HG03175 (cell line): ENCODE results near the gene PNLDC1.
"Not testable (repeated sequence)": the region's sequence is repeated elsewhere in the genome, so short reads cannot be mapped to it uniquely, and the experiment has no call there.

Experiments used
- ATAC-seq: cut with Tn5 transposase; IDR thresholded peaks from one replicate; pipeline ENCODE4 v1.9.1; 2021; ENCODE audit warnings: mild to moderate bottlenecking, moderate library complexity; ENCODE audit not compliant: unreplicated experiment

The PNLDC1 gene

GRCh38 chr6:159778131-159778530, 21.9 kb upstream of the PNLDC1 start:
- no peak for ATAC-seq

DNA sequence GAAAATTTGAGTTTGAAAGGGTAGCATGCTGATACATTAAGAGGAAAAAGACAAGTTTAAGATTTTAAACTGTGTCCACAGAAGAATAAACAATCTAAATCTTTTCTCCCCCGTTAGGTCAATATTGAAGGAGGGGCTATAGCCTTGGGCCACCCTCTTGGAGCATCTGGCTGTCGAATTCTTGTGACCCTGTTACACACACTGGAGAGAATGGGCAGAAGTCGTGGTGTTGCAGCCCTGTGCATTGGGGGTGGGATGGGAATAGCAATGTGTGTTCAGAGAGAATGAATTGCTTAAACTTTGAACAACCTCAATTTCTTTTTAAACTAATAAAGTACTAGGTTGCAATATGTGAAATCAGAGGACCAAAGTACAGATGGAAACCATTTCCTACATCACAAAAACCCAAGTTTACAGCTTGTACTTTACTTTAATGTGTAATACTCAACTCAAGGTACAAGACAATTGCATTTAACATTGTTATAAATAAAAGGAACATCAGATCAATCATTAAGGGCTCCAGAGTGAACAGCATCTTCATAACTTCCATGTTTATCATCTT, 21.5 kb upstream of the PNLDC1 start:
- no peak for ATAC-seq

- ATAC-seq: no peak
Measured at GRCh38 chr6:159788276-159788675, 11.8 kb upstream of the PNLDC1 start.

- peak; percentile 0 for ATAC-seq
Measured at GRCh38 chr6:159788753-159789376, 11.2 kb upstream of the PNLDC1 start.

DNA sequence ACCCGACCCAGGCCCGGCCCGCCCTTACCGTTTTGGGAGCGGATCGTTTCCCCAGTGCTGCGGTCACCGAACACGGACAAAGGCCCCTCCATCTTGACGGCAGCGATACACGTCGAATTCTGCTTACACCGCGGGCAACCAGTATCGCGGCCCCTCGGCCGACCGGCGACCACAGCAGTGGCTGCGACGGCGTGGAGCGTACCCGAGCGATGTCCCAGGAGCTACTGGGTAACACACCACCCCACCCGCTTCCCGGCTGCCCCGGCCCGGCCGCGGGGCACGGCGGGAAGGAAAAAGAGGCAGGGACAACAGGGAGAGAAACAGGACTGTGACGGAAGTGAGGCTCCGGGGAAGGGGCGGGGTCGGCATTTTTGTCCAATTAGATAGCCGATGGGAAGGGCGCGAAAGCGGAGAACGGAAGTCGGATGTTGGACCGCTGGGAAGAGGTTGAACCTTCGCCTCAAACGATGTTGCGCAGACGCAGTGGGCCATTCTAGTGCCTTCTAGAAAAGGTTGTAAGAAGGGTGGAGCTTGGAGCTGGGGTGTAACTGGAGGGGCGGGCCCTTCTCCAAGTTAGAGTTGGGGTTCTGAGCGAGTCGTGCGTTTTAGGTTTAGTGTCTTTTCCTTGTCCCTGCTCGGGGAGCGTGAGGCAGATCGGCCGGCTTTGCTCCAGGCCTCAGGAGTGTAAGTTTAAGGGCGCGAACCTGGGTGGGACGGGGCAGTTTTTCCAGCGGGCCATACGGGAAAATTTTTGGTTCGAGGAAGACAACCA, 10.5 kb upstream of the PNLDC1 start, which contains the start of gene TCP1:
Gene TCP1 (minus strand): TSS at position 226 of the 772 bp plus-strand sequence. CDS start 134 bp downstream, at position 92.
- peak; percentile 64 for ATAC-seq

GRCh38 chr6:159790149-159790955, 9.7 kb upstream of the PNLDC1 start, which contains the start of gene MRPL18:
Gene MRPL18 (plus strand): TSS chr6:159790467. CDS start chr6:159790588, 121 bp downstream.
- peak; percentile 82 for ATAC-seq

GRCh38 chr6:159790956-159791598, 9.0 kb upstream of the PNLDC1 start:
- no peak for ATAC-seq

DNA sequence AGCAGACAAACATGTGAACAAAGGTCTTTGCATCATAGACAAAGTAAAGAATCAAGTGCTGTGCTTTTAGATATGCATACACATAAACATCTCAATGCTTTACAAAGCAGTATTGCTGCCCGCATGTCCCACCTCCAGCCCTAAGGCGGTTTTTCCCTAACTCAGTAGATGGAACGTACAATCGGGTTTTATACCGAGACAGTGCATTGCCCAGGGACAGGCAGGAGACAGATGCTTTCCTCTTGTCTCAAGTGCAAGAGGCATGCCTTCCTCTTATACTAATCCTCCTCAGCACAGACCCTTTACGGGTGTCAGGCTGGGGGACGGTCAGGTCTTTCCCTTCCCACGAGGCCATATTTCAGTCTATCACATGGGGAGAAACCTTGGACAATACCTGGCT, 5.1 kb upstream of the PNLDC1 start:
- not testable (repeated sequence) for ATAC-seq

DNA sequence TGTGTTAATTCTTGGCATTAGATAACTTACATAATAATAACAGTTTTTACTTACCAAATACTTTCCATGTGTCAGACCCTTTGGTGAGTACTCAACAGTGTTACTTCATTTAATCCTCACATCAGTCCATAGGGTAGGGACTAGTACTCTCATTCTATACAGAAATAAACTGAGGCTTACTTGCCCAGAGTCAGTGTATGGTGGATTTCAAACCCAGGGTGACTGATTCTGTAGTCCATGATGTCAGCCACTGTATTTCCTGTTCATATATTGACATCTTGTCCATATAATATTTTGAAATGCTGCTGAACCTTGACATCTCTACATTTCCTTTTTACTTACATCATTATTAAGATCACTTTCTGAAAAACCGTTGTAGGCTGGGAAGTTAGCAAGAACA, 2.5 kb upstream of the PNLDC1 start:
- no peak for ATAC-seq

DNA sequence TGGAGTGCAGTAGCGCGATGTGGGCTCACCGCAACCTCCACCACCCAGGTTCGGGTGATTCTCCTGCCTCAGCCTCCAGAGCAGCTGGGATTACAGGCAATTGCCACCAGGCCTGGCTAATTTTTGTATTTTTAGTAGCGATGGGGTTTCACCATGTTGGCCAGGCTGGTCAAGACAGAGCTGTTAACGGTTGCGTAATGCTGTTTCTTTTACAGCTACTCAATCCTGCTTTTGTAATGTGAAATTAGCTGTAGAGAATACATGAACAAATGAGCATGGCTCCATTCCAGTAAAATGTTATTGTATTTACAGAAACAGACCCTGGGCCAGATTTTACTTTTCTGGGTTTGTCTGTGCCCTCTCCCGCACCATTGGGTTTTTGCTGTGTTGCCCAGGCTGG, 1.9 kb downstream of the PNLDC1 start:
- ATAC-seq: no peak

DNA sequence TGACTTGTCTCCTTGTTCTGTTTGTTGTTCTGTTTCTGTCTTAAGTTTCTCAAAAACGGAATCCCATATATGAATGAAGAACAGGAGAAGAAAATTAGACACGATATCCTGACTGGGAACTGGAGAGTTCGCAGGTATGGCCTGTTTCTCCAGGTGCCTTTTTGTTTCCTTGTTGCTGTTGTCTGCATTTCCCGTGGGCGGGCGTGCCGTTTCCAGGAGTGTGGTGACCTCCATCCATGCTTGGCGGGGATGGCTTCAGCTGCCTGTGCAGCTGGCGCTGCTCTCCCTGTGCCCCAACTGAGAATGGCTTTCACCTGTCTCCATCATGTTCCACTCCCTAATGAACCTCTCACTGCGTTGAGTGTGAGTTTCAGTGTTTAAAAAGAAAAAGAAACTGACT, 4.4 kb downstream of the PNLDC1 start:
- no peak for ATAC-seq

- no peak for ATAC-seq
Measured at GRCh38 chr6:159805440-159806020, 5.5 kb downstream of the PNLDC1 start.

DNA sequence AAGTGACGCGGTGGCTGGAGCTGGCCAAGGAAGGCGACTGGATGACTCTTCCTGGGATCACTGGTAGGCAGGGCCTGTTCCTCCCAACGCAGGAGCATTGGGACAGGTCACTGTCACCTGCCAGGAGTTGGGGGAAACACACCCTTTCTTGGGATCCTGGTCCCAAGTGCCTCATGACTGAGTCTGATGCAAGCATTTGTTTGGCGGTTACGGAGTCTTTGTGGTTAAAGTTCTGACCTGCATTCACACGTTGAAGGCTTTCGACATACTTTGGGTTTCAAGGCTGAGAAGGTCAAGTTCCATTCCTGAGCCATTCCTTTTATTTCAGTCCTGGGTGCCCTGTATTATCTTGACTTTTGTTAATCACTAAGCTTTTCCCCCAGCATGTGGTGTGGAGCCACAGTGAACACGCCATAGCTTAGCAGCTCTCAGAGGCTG, 6.0 kb downstream of the PNLDC1 start:
- no peak for ATAC-seq

GRCh38 chr6:159807150-159807858, 7.2 kb downstream of the PNLDC1 start:
- ATAC-seq: no peak

- no peak for ATAC-seq
Measured at GRCh38 chr6:159808647-159809046, 8.6 kb downstream of the PNLDC1 start.

DNA sequence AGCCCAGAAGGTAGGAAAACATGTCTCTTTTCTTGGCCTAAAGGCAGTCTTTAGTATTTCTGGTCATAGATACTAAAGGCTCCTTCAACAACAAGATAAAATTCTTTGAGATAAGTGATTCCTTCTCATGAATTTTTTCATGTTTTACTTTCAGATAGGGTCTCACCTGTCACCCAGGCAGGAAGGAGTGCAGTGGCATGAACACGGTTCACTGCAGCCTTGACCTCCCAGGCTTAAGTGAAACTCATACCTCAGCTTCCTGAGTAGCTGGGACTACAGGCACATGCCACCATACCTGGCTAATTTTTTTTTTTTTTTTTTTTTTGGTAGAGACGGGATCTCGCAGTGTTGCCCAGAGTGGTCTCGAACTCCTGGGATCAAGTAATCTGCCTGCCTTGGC, 9.1 kb downstream of the PNLDC1 start:
- peak; percentile 67 for ATAC-seq

DNA sequence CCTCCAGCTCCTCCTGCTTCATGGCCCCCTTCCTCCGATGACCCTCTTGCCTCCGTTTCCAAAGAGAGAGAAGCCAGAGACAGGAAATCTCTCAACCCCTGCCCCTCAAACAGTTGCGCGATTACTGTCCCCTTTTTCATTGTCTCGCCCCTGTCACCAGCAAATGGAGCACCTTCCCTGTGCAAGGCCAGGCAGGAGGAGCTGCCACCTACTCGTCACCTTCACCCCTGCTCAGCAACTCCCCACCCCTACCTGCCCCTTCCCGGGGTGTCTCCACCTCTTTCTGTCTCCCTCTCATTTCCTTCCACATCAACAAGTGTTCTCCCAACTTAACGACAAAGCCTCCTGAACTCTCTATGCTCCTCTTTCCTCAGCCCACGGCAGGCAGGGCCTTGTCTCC, 13.7 kb downstream of the PNLDC1 start:
- no peak for ATAC-seq

DNA sequence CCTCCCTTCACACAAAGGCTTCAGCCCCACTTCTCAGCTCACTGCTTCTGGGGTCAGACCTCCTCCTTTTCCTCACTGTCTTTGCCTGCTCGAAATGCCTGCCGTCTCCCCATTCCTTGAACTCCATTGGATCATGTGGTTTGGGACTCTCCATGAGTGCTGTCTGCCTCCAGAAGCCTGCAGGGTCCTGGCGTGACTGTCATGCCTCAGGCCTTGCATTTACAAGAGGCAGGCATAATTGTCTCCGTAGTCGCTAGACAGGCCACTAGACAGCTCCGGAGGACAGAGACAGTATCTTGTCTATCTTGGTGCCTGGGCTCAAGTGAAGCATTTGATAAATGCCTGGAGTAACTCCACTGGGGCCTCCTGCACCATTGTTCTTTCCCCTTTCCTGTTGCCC, 15.3 kb downstream of the PNLDC1 start:
- no peak for ATAC-seq

DNA sequence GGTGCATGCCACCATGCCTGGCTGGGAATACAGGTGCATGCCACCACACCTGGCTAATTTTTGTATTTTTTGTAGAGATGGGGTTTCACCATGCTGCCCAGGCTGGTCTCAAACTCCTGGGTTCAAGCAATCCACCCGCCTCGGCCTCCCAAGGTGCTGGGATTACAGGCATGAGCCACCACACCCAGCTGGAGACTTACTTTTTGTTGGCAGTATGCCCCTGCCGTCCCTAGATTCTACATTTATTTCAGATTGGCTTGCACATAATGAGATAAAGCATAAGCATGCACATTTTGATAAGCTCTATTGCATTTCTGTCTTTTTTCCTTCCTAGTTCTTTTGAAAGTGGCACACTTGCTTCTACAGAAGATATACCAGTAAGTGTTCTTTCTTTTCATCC, 16.7 kb downstream of the PNLDC1 start:
- ATAC-seq: not testable (repeated sequence)
